T47D (cell line): ENCODE data around the gene SLC7A14.
A peak's percentile ranks its signal among the peaks of the same experiment; 100 is the strongest.

Experiments used
- DNase-seq, 2 experiments: peaks; one replicate each; pipeline versions ENCODE4 v3.0.0 to v3.0.0-alpha.2; 2011 to 2012; ENCODE audit warnings: low read depth in 1 of 2, low spot score in 1 of 2
- JUND ChIP-seq: IDR thresholded peaks from 2 replicates; pipeline ENCODE4 v1.6.1; 2012; ENCODE audit warnings: low read depth
- in situ Hi-C: cut with HindIII; loops from 2 replicates; pipeline ENCODE4 v1.10.0; 2016; ENCODE audit warnings: low sequenced_read_pairs, low pct_unique_long_range_greater_than_20kb

Gene SLC7A14

DNA sequence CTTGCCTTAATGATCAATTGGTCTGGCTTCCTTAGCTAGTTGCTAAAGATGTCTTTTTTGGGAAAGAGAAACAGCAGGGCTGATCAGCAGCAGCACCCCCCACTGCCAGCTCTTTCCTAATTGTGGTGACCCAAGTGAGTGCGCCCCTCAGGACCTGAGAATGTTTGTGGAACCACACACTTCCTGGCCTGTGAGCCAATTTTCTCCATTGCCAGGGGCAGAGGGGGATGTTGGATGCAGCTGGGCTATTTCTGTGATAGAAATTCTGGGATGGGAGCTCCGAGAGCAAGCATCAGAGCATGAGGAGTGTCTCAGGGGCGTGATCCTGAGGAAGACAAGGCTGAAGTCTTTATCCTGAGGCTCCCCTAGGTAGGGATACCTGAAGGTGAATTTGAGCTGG lies 100.6 kb downstream of the SLC7A14 start:
- DNase-seq, result no peak
- TF ChIP-seq JUND, result no peak
- in situ Hi-C loops, result no loop called here

DNA sequence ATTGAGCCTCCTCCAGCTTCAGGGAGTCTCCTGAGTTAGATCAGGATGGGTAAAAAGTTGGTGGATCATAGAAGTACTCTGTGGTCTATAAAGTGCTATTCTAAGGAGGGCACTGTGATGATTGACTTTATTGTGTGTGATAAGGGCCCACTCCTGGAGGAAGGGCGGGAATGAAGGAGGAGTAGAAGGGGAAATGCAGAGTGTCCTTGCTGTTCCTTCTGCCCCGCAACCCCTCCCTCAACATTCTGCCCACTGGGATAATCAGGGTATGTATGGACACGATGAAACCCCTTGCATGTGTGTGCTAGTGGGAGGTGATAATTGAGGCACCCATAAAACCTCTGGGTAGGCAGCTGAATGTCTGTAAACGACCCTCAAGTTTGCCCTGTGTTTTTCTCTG lies 101.0 kb downstream of the SLC7A14 start:
- no peak for DNase-seq
- in situ Hi-C loops, result no loop called here
- TF ChIP-seq JUND, result no peak

DNA sequence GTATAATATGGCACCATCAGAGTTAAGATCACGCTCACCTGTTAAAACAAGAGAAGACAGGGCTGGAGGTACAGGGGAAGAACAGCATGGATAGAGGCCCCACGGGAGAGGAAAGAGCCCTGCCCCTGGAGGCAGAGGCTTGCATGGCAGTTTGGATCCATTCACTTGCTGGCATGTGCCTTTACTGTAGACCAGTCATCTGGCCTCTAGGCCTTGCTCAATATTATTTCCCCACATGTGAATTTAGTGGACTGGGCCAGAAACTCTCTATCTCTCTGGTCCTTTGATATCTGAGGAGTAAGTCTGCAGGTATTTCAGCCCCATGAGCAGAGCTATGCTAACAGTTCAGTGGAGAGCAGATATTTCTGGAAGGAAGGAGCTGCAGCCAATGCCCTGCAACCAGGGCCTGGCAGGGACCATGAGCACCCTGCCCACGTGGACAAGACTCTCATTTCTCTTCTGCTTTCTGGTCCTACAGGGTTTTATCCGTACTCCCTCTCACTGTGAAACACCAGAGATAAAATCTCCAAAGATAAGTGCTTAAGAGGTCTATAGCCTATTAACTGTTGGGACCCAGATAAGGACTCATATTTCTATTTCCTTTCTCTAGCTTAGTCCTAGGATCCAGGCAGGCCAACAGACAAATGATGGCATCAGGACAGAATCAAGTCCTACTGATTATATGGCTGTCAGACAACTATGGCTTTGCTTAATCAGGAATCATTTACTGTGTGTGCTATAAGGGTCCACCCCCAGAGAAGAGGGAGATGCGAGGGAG lies 102.2 kb downstream of the SLC7A14 start:
- in situ Hi-C loops, result no loop called here
- no peak for TF ChIP-seq JUND
- peak in 1 of 2 experiments; percentile 45 for DNase-seq

DNA sequence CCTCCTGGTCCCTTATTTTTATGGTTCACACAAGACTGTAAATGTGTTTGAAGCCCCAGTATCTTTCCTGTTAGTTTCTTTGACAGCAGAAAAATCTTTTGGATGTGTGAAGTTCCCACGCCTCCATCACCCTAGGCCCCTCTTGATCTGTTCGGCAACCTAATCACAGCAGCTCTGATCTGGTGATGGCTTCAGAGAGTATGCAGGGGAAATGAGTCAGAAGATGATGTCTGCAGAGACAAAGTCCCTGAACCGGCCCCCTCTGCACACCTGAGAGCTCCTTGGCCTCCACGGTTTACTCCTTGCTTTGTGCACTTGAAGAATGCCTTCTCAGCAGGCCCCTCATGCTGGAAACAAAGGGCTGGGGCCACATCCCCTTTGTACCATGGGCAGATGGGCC lies 103.7 kb downstream of the SLC7A14 start:
- in situ Hi-C loops, result no loop called here
- no peak for TF ChIP-seq JUND
- DNase-seq, result no peak

DNA sequence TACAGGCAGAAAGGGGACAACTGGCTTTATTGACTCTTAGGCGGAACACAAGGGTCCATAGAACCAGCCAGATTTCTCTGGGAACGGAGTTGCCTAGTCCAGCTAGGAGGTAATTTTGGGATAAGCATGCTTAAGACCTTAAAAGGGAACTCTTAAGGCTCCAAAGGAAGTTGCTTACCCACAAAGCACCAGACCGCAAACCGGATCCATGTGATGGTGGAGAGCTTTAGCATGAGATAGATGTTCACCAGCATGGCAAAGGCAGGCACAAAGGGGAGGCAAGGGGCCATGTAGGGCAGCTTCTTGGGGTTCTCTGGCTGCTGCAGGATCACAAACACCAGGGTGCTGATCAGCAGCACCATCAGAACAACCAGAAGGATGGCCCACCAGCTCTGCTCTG lies 105.8 kb downstream of the SLC7A14 start:
- in situ Hi-C loops, result no loop called here
- no peak for DNase-seq
- TF ChIP-seq JUND, result no peak

DNA sequence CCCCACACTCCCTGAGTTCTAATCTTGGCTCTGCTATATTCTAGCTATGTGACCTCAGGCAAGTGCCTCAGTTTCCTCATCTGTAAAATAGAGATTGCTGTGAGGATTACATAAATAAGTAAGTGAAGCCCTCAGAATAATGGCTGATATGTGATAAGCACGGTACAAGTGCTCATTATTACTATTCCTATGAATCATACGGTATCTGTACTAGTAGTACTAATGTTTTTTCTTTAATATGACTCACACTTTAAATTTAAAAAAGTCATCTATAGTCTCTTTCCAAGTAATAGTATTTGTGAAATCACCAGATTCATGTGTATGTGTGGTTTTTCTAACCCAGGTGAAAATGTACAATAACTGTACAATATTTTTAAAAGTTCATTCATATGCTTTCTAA lies 108.5 kb downstream of the SLC7A14 start:
- TF ChIP-seq JUND, result no peak
- no peak for DNase-seq
- in situ Hi-C loops, result no loop called here

DNA sequence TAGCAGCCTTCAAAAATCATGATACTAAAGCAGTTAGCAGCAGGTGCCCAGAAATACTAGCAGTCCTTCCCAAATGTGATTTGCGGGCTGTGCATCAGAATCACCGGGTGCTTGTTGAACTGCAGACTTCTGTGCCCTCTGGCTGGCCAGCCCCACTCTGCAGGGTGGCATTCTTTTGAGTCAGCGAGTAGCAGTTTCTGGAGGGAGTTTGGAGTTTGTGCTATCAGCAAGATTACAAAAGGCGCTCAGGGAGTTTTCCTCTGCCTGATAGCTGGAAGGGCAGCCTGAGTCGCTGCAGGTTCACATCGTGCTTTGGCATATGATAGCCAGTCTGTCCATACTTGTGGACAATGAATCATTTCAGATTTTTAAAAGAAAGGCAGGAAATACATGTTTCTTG lies 109.6 kb downstream of the SLC7A14 start:
- in situ Hi-C loops, result no loop called here
- TF ChIP-seq JUND, result no peak
- no peak for DNase-seq

DNA sequence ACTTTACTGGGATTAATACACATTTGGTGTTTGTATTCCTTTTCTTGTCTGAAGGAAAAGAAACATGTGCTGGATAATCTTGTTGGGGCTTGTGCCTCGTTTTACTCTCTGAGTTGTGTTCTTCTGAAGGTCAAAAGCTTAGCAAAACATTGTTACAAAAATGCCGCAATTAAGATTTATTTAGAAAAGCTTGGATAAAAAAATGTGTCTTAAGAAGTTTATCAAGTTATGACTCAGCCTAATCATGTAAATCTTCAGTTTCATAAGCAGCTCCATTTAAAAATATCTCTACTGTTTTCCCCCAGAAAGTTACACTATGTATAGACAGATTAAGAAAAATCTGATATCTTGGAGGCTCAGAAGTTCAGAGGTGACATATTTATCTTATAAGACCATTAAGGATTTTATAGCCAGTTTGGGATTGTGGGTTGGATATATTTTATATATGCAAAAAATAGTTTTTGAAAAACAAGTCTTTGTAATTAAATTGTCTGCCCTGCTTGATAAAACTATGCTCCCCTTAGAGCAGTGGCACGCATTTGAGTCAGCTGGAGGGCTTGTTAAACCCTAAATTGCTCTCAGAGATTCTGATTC lies 110.7 kb downstream of the SLC7A14 start:
- in situ Hi-C loops, result no loop called here
- no peak for TF ChIP-seq JUND
- no peak for DNase-seq

DNA sequence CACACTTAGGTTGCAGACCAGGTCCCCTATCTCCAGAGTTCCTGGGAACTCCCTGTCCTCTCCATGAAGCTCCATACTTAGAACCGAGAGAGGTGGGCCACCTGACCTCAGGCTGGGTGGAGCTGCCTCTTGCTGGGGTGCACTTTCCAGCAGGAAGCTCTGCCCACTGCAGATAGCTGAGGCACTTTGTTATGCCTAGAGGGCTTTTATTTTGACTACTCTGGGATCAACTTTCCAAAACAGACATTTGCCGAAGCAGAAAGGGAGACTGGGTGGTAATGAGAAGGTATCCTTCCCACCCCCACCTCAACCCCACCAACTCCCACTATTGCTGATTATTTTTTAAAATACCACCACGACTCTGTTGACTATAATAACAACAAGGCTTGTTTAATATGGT lies 112.5 kb downstream of the SLC7A14 start:
- in situ Hi-C loops, result no loop called here
- no peak for DNase-seq
- TF ChIP-seq JUND, result no peak

DNA sequence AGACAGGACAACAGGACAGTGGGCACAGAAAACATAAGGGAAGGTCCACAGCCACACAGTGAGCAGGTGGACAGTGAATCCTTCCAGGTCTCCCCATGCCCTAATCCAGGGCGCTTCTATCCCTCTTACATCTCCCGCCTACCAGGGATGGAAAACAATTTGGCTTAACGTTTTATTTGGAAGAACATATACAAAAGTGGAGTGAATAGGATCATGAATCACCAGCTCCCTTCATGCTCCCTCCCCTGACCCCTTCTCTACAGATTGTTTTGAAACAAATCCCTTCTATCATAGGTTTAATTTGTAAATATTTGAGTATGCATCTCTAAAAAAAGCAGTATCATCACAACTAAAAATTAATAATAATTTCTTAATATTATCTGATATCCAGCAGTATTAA lies 114.7 kb downstream of the SLC7A14 start:
- in situ Hi-C loops, result no loop called here
- TF ChIP-seq JUND, result no peak
- DNase-seq, result no peak

DNA sequence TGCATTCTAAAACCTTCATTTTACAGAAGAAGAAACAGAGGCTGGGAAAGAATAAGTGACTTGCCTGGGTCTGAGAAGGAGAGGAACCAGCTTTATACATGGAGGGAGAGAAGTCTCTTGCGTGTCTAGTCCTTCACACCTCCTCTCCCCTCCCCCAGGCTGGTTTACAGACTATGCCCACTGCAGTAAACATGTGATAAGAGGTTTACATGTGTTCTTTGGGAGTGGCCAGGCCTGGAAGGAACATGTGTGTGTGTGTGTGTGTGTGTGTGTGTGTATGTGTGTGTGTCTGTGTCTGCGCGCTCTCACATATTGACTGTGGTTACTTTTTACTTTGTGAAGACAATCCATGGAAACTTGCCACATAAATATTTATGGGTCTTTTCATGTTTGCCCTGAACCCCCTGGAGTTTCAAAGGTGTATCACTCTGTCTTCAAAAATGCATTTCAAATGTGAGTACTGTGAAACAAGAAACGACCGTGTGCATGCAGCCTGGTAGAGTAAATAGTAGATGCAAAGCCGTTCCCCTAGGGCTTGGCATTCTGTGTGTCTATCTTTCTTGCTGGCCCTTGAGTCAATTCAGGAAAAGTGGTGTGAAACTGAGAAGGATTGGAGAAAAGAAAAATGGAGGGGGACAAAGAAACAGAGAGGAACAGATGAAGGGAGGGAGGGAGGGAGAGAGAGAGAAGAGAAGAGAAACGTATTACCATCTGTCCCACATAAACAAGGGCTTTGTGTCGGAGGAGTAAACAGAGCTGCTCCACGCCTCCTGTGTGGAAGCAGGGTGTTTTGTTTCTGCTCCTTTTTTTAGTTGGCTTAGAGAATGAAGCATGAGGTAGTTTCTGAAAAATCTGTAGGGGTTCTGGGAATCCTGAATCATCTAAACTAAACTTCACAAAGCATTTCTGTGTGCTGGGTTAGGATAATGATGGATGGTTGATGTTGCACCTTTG lies 115.5 kb downstream of the SLC7A14 start:
- no peak for TF ChIP-seq JUND
- DNase-seq, result peak; percentile 36 to 62
- in situ Hi-C loops, result no loop called here

DNA sequence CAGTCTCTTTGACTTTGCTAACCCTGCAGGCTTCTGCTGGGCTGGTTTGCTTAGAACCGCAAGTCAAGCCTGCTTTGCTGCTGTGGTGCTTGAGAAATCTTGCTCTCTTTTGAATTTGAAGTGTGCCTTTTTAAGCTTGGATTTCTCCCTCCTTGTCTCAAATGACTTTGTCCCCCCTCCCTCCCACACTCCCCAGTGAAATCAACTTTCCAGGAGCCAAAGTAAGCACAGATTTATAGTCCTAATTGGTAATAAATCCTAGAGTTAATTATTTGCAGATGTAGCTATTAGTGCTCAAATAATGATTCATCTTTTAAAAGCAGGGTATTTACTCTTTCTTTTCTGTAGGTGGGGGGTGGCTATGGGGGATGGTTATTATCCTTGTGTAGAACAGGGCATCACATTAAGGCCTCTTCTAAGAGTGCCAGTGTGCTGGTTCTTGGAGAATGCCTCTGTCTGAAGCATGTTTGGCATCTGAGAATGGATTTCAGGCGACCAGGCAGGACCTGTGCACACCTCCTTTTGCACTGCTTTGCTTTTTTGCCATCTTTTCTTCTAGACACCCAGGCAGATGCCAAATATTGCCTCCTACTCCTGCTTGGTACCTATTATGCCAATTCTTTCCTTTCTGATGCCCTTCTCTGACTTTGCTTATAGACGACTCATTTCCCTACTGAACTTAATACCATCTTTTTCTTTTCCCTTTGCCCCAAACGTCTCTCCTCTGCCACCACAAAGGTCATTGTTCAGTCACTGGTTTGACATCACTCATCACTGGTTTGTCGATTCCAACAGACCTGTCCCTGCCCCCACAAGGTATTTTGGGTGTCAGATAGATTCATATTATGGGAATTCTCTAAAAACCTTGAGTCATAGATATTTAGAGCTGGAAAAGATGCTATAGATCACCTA lies 116.5 kb downstream of the SLC7A14 start:
- no peak for TF ChIP-seq JUND
- in situ Hi-C loops, result no loop called here
- DNase-seq, result peak in 1 of 2 experiments; percentile 52
